Hippocampal formation (tissue), 2 donors: ENCODE results near the gene SLC25A1.
"Not testable (repeated sequence)": the region's sequence is repeated elsewhere in the genome, so short reads cannot be mapped to it uniquely, and the experiment has no call there.

Experiments used
- DNase-seq, 2 donors: peaks; one replicate each; lab custom pipeline; 2025; lab: John Stamatoyannopoulos, UW

Gene SLC25A1

GRCh38 chr22:19206287-19206686 is 27.8 kb upstream of the SLC25A1 start:
- no peak for DNase-seq

DNA sequence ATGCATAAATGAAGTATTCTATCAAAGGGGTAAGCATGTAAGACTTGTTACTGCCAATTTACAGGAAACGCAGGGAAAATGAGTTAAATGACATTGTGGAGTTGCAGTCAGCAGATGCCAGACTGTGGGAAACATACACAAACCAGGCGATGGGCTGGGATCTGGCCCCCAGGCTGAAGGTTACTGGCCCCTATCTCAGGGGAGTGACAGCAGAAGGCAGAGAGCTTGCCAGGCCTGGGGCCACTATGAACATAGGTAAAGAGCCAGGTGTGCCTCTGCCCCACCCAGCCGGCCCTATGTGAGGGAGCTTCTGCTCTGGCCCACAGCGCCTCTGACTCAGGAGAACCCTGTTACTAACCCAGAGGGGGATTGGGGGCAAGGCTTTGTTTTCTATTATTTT is 26.1 kb upstream of the SLC25A1 start:
- no peak for DNase-seq

DNA sequence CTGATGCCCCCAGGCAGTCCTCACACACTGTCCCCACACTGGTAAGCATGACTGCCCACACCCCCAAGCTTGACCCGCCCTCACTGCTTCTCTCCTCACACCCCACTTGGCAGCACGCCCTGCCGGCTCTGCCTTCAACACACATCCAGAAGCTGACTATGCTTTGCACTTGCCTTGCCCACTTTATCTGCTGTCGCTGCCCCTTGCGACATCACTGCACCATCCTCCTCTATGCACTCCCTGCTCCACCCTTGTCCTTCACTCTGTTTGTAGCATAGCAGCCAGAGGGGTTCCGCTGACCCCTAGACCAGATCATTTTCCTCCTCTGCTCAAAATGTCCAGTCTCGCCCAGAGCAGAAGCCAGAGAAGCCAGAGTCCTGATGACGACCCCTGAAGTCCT is 25.3 kb upstream of the SLC25A1 start:
- no peak for DNase-seq

DNA sequence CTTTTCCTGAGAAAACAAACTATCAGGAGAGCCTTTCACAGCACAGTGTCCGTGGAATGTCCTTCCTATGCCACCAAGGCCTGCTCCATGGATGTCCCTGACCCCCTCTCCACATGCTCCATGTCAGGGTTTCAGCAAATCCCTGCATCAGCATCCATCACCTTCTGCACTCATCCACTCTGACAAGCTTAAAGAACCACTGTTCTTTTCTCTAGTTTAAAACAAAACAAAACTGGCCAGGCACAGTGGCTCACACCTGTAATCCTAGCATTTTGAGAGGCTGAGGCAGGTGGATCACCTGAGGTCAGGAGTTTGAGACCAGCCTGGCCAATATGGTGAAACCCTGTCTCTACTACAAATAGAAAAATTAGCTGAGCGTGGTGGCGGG is 24.3 kb upstream of the SLC25A1 start:
- not testable (repeated sequence) for DNase-seq

GRCh38 chr22:19201869-19202798 is 23.6 kb upstream of the SLC25A1 start:
- no peak for DNase-seq

DNA sequence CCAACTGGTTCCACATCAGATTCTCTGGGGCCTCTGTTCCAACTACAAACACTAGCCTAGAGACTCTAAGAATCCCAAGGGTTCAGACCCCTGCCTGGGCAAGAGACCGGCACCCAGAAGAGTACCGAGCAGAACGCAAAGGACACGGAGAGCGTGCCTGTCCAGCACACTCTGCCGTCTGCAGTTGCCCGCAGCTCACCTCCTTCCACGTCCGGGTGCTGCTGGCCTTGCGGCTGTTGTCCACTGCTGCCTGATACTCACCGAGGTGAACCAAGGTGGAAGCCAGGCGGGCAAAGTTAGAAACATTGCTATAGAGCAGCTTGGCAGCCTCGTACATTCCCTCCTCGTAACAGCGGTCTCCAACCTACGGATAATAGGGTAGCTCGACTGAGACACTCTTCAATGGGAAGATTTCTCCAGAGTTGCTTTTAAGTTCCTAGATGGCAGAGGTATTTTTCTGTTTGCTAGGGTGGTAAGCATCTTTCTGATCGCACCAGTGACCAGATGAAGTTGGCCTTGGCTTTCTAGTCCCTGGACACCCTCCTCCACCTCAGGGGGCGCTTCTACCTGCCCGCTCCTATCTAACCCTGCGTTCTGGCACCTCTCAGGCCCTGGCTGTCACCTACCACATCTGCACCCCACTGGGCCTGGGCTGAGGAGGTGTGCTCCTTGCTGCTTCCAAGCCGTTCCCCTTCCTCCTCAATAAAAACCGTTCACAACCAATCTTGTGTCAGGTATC is 22.8 kb upstream of the SLC25A1 start:
- DNase-seq: no peak

DNA sequence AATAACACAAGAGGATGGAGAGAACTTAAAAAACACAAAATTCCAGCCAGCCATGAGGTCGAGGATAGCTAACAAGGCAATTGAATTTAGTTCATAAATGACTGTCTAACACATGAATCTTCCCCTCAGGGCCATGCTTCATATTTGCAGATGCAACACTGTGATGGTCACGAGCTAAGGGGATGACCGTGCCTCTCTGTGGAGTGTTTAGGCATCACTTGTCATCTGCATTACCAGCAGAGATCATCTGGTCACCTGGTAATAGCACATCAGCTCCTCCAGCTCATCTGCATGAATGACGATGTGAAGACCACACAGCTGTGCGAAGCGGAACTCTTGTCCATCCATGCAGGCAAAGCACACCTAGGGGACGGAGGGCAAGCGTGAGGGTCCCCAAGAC is 20.9 kb upstream of the SLC25A1 start:
- DNase-seq: no peak

DNA sequence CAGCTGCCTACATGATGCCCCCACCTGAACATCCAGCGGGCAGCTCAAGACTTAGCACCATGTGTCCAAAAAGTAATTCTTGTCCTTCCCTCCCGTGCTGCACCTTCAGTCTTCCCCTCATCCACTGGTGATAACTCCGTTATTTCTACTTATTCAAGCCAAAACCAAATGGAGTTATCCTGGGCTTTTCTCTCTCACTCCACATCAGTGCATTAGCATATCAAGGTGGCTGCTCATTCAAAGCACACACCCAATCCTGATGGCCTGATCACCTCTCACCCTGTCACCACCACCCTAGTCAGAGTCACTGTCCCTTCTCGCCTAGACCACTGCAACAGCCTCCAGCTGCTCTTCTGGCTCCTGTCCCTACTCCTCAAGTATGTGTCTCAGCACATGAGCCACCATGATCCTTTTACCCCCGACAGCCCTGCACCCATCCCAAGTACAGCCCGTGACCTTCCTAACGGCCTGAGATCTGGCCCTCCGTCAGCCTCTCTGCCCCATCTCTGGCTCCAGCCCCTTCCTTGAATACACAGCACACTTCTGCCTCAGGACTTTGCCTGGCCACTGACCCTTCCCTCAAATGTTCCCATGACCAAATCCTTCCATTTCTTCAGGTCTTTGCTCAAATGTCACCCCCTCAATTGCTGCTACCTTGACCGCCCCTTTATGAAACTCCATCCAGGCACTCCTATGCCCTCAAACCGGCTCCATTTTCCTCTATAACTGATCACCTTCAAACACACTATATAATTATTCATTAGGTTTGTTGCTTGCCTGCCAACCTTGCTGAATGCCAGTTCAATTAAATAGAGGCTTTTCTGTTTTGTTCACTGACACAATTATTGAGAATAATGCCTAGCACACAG is 19.7 kb upstream of the SLC25A1 start:
- DNase-seq: no peak

- no peak for DNase-seq
These were observed 18.5 kb upstream of the SLC25A1 start for GRCh38 chr22:19196841-19197612.

GRCh38 chr22:19195796-19196731 is 17.5 kb upstream of the SLC25A1 start:
- no peak for DNase-seq

DNA sequence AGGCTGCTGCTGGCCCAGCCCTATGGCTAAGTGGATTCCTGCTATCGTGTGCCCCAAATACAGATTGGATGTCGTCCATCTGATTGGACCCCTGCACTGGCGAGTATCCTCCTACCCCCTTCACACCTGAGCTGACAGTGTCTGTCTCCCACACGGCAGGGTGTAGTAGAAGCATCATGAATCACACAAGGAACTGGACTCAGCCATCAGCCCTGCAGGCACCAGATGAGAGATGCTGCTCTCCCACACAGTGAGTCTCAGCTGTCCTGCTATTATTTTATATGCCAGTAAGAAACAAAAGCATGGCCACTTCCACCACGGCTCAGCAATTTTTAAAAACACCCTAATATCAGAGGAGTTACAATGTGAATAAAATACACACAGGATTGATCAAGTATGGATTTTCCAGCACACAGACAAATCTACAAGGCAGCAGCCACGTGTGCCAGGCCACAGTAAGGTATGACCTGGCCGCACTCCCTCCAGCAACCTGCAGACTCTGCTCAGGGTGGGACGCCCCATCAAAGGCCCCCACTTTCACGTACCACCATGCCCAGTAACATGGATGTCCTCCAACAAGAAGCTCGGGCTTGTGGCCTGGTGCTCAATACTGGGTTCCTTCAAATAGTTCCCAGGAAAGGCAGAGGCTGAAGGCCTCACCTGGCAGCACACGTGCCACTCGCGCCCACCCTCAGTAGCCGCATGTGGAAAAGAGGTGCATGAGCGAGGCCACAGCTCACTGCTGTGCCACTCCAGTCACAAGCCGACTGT is 16.4 kb upstream of the SLC25A1 start:
- DNase-seq: no peak

DNA sequence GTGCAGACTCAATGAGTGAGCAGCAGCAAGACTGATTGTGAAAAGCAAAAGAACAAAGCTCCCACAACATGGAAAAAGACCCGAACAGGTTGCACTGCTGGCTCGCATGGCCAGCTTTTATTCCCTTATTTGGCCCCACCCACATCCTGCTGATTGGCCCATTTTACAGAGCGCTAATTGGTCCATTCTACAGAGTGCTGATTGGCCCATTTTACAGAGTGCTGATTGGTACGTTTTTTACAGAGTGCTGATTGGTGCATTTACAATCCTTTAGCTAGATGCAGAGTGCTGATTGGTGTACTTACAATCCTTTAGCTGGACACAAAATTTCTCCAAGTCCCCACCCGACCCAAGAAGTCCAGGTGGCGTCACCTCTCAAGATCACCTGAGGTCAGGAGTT is 15.3 kb upstream of the SLC25A1 start:
- DNase-seq: no peak

DNA sequence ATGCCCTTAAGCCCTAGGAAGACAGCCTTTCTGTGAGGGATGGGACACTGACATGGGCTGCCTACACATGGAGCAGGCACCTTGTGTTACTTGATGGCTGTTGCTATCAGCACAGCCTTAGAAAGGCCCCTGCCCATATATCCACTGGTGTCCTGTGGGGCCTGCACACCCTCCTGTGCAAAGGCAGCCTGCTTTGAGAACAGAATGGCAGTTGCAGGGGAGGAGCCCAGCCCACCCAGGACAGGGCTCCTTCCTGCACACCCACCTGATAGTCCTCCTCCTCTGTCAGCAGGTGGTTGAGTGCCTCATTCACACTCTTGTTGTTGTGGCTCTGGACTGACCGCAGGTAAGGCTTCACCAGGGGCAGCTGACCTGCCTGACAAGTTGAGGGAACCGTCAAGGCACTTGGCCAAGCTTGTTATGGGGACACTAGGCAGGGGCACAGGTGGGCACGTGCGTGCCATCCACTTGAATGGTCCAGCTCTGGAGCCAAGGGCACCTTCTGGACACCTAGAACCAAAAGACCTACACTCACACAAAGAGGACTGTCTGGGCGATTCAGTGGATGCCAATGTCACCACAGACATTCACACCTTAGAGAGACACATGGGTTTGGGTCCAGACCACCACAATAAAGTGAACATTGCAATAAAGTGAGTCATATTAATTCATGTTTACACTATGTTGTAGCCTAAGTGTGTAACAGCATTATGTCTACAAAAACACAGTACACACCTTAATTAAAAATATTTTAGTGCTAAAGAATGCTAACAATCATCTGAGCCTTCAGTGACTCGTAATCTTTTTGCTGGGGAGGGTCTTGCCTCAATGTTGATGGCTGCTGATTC is 9.4 kb upstream of the SLC25A1 start:
- no peak for DNase-seq

DNA sequence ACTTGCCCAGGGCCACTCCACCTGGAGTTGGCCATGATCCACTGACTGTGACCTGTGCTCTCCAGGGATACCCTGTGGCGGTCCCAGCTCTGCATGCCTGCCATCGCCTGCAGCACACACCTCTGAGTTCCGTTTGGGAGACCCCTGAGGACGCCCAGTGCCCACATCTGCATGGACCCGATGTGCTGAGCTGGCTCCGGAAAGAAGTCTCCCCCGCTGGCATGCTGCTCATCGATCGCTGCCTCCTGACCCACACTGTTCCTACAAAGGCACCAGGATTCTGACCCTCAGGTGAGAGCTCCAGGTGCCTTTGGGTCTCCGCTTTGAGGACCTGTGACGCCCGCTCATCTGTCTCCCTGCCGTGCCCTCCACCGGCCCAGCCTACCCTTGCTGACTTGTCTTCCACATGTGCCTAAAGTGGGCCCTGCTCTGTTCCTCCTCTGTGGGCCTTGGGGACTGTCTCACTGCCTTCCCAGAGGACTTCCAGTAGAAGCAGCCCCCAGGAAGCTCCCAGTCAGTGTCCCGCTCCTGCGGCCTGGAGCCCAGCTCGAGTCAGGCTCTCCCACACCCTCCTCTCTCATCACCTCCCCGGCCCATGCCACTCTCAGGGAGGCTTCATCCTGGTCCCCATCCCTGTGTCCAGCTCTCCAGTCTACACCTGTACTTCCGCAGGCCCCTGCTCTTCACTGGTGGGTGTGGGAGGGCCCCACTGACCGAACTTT is 5.9 kb upstream of the SLC25A1 start:
- DNase-seq: no peak

- DNase-seq: no peak
These were observed 4.7 kb upstream of the SLC25A1 start for GRCh38 chr22:19183216-19183615.

GRCh38 chr22:19182472-19183157 is 4.1 kb upstream of the SLC25A1 start:
- DNase-seq: no peak

- DNase-seq: no peak
These were observed 3.4 kb upstream of the SLC25A1 start for GRCh38 chr22:19181786-19182471.
